ENCODE data around the gene LIPC.

DNA sequence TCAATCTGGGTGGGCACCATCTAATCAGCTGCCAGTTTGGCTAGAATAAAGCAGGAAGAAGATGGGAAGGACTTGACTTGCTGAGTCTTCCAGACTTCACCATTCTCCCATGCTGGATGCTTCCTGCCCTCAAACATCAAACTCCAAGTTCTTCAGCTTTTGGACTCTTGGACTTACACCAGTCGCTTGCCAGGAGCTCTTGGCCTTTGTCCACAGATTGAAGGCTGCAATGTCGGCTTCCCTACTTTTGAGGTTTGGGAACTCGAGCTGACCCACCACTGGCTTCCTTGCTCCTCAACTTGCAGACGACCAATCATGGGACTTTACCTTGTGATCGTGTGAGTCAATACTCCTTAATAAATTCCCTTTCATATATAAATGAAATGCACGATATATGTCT is 8.6 kb upstream of the LIPC start:
- TF ChIP-seq, protein P1, sequence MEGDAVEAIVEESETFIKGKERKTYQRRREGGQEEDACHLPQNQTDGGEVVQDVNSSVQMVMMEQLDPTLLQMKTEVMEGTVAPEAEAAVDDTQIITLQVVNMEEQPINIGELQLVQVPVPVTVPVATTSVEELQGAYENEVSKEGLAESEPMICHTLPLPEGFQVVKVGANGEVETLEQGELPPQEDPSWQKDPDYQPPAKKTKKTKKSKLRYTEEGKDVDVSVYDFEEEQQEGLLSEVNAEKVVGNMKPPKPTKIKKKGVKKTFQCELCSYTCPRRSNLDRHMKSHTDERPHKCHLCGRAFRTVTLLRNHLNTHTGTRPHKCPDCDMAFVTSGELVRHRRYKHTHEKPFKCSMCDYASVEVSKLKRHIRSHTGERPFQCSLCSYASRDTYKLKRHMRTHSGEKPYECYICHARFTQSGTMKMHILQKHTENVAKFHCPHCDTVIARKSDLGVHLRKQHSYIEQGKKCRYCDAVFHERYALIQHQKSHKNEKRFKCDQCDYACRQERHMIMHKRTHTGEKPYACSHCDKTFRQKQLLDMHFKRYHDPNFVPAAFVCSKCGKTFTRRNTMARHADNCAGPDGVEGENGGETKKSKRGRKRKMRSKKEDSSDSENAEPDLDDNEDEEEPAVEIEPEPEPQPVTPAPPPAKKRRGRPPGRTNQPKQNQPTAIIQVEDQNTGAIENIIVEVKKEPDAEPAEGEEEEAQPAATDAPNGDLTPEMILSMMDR (IDR thresholded peaks at IDR 0.05): no peak
- TF ChIP-seq POLR2A (IDR thresholded peaks at IDR 0.05): no peak
